ENCODE results near the gene RIOK3. TPM values are rescaled to one million over a fixed set of nuclear protein-coding genes. Genes with fewer than 3 reads are reported as not detected.
A peak's percentile ranks its signal among the peaks of the same experiment; 100 is the strongest.

The RIOK3 gene
- polyA plus RNA-seq, 2 of the 4 experiments (the other 2 are of a cell fraction) = 25.3 to 43.3 TPM

DNA sequence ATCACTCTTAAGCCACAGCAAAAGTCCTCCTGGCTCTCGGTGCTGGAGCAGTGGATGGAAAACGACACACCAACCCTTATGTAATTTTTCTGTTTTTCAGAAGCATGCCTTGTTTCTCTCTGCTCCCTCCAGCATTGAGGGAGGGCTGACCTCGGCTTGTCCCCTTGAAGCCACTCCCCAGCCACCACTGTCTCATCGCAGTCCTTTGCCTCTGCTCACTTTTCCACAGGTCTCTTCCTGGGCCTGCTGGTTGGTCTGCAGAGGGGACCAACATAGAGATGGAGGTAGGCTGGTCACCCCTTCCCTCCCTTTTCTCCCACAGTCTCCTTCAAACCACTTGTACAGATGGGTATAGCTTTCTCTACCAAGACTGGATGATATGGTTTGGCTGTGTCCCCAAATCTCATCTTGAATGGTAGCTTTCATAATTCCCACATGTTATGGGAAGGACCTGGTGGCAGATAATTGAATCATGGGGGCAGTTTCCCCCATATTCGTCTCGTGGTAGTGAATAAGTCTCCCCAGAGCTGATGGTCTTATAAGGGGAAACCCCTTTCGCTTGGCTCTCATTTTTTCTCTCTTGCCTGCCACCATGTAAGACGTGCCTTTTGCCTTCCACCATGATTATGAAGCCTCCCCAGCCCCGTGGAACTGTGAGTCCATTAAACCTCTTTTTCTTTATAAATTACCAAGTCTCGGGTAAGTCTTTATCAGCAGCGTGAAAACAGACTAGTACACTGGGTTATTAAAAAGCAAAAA lies 14.3 kb upstream of the RIOK3 start:
- H3K27ac ChIP-seq = peak overlapping the region in 1 of 2 experiments; percentile 86; a peak in 3 of 6 replicates
- peak overlapping the region; percentile 74 for H3K4me2 ChIP-seq
- H3K4me3 ChIP-seq = peak overlapping the region; percentile 72
- ChIA-PET POLR2A (no interaction called here), CTCF (interaction anchor here (0.6 to 0.7 kb wide), 2 partner anchors 264 to 1530 kb away, joined by 3 to 4 read pairs; no protein-coding TSS in a partner anchor)
- no peak for DNase-seq (ENCODE audit: low read depth in 1 of 2, low spot score in 1 of 2)
- ATAC-seq = peak in 1 of 2 experiments; percentile 26; a peak in 3 of 6 replicates
- TF ChIP-seq, protein P1, sequence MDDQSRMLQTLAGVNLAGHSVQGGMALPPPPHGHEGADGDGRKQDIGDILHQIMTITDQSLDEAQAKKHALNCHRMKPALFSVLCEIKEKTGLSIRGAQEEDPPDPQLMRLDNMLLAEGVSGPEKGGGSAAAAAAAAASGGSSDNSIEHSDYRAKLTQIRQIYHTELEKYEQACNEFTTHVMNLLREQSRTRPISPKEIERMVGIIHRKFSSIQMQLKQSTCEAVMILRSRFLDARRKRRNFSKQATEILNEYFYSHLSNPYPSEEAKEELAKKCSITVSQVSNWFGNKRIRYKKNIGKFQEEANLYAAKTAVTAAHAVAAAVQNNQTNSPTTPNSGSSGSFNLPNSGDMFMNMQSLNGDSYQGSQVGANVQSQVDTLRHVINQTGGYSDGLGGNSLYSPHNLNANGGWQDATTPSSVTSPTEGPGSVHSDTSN (IDR thresholded peaks at IDR 0.05) = no peak
- TF ChIP-seq HDAC2 (IDR thresholded peaks at IDR 0.05) (no peak), RARB (CRISPR knock-in tag; IDR thresholded peaks at IDR 0.05) (no peak), RCOR1 (IDR thresholded peaks at IDR 0.05; ENCODE audit: low read depth, low read length) (no peak), CBX2 (IDR thresholded peaks at IDR 0.05; ENCODE audit: borderline replicate concordance, low read depth) (no peak), TP53 (CRISPR knock-in tag; IDR thresholded peaks at IDR 0.05) (no peak), ZFP36 (IDR thresholded peaks at IDR 0.05; ENCODE audit: borderline replicate concordance, partially characterized antibody) (no peak), PHF8 (IDR thresholded peaks at IDR 0.05; ENCODE audit: borderline replicate concordance, low read depth) (no peak), CHD2 (IDR thresholded peaks at IDR 0.05; ENCODE audit: low read length, partially characterized antibody) (no peak), EP300 (IDR thresholded peaks at IDR 0.05) (no peak), NPAS2 (CRISPR knock-in tag; IDR thresholded peaks at IDR 0.05; ENCODE audit: borderline replicate concordance) (no peak), FOXS1 (CRISPR knock-in tag; IDR thresholded peaks at IDR 0.05) (no peak)
- TF ChIP-seq, protein P2, sequence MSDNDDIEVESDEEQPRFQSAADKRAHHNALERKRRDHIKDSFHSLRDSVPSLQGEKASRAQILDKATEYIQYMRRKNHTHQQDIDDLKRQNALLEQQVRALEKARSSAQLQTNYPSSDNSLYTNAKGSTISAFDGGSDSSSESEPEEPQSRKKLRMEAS (IDR thresholded peaks at IDR 0.05) = no peak
- TF ChIP-seq, protein P3, sequence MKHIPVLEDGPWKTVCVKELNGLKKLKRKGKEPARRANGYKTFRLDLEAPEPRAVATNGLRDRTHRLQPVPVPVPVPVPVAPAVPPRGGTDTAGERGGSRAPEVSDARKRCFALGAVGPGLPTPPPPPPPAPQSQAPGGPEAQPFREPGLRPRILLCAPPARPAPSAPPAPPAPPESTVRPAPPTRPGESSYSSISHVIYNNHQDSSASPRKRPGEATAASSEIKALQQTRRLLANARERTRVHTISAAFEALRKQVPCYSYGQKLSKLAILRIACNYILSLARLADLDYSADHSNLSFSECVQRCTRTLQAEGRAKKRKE (CRISPR knock-in tag; IDR thresholded peaks at IDR 0.05; ENCODE audit: low read depth) = no peak
- TF ChIP-seq, protein P4, sequence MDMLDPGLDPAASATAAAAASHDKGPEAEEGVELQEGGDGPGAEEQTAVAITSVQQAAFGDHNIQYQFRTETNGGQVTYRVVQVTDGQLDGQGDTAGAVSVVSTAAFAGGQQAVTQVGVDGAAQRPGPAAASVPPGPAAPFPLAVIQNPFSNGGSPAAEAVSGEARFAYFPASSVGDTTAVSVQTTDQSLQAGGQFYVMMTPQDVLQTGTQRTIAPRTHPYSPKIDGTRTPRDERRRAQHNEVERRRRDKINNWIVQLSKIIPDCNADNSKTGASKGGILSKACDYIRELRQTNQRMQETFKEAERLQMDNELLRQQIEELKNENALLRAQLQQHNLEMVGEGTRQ (IDR thresholded peaks at IDR 0.05) = no peak
- peaks cover 4% of the 10 kb centered on the region; the same call in 1 of the 3 replicates for H3K4me1 ChIP-seq
- H3K9me3 ChIP-seq = no peaks in the 10 kb centered on the region
- 64% methylated on average over 11 of the region's 11 CpGs for WGBS (ENCODE audit: missing lambda C conversion rate)
- FAIRE-seq = no peak

DNA sequence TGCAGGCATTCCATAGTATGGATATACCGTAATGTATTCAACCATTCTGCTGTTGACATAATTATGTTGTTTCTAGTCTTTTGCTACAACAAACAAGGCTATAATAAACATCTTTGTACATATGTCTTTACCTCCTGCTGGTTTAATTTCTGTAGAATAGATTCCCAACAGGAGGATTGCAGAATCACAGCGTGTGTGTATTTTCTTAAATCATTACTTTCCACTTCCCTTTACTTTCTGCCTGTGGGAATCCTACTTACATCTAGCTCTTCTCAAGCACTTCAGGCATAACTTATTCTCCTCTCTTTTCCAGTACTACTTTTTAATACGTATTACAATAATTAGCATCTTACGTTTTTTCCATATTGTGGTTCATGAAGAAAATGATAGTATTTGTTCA lies 13.0 kb upstream of the RIOK3 start:
- ATAC-seq (no peak), DNase-seq (ENCODE audit: low read depth in 1 of 2, low spot score in 1 of 2) (no peak), FAIRE-seq (no peak)
- H3K9me3 ChIP-seq = no peaks in the 10 kb centered on the region
- no peak overlapping the region for H3K4me2 ChIP-seq
- H3K4me1 ChIP-seq = peaks cover 4% of the 10 kb centered on the region; the same call in 1 of the 3 replicates
- ChIA-PET CTCF (no interaction called here), POLR2A (no interaction called here)
- H3K27ac ChIP-seq = no peak overlapping the region
- 61% methylated on average over 4 of the region's 4 CpGs for WGBS (ENCODE audit: missing lambda C conversion rate)
- no peak overlapping the region for H3K4me3 ChIP-seq
- TF ChIP-seq HOXB5 (CRISPR knock-in tag; IDR thresholded peaks at IDR 0.05) (no peak), TFCP2L1 (CRISPR knock-in tag; IDR thresholded peaks at IDR 0.05) (no peak), MYC (IDR thresholded peaks at IDR 0.05; ENCODE audit: borderline replicate concordance, low read length) (no peak), HDAC2 (IDR thresholded peaks at IDR 0.05) (no peak), HOXA7 (CRISPR knock-in tag; IDR thresholded peaks at IDR 0.05) (no peak), RCOR1 (IDR thresholded peaks at IDR 0.05; ENCODE audit: low read depth, low read length) (no peak), HEYL (CRISPR knock-in tag; IDR thresholded peaks at IDR 0.05) (no peak), EP300 (IDR thresholded peaks at IDR 0.05) (no peak), CBX8 (IDR thresholded peaks at IDR 0.05) (no peak), EHF (CRISPR knock-in tag; IDR thresholded peaks at IDR 0.05) (no peak), MAZ (IDR thresholded peaks at IDR 0.05; ENCODE audit: borderline replicate concordance, low read depth, low read length) (no peak), ZC3H11A (IDR thresholded peaks at IDR 0.05) (no peak)
- TF ChIP-seq, protein P5, sequence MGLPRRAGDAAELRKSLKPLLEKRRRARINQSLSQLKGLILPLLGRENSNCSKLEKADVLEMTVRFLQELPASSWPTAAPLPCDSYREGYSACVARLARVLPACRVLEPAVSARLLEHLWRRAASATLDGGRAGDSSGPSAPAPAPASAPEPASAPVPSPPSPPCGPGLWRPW (IDR thresholded peaks at IDR 0.05) = no peak

Measured in A549 (cell line).